GM18498 (cell line): ENCODE measurements around the gene GEMIN5.
A peak's percentile ranks its signal among the peaks of the same experiment; 100 is the strongest.
"Not testable (repeated sequence)": the region's sequence is repeated elsewhere in the genome, so short reads cannot be mapped to it uniquely, and the experiment has no call there.

ENCODE experiments used
- ATAC-seq: cut with Tn5 transposase; IDR thresholded peaks from one replicate; pipeline ENCODE4 v1.9.1; 2021; ENCODE audit warnings: mild to moderate bottlenecking, moderate library complexity; ENCODE audit not compliant: unreplicated experiment

The GEMIN5 gene, protein sequence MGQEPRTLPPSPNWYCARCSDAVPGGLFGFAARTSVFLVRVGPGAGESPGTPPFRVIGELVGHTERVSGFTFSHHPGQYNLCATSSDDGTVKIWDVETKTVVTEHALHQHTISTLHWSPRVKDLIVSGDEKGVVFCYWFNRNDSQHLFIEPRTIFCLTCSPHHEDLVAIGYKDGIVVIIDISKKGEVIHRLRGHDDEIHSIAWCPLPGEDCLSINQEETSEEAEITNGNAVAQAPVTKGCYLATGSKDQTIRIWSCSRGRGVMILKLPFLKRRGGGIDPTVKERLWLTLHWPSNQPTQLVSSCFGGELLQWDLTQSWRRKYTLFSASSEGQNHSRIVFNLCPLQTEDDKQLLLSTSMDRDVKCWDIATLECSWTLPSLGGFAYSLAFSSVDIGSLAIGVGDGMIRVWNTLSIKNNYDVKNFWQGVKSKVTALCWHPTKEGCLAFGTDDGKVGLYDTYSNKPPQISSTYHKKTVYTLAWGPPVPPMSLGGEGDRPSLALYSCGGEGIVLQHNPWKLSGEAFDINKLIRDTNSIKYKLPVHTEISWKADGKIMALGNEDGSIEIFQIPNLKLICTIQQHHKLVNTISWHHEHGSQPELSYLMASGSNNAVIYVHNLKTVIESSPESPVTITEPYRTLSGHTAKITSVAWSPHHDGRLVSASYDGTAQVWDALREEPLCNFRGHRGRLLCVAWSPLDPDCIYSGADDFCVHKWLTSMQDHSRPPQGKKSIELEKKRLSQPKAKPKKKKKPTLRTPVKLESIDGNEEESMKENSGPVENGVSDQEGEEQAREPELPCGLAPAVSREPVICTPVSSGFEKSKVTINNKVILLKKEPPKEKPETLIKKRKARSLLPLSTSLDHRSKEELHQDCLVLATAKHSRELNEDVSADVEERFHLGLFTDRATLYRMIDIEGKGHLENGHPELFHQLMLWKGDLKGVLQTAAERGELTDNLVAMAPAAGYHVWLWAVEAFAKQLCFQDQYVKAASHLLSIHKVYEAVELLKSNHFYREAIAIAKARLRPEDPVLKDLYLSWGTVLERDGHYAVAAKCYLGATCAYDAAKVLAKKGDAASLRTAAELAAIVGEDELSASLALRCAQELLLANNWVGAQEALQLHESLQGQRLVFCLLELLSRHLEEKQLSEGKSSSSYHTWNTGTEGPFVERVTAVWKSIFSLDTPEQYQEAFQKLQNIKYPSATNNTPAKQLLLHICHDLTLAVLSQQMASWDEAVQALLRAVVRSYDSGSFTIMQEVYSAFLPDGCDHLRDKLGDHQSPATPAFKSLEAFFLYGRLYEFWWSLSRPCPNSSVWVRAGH (N-terminal part only)

DNA sequence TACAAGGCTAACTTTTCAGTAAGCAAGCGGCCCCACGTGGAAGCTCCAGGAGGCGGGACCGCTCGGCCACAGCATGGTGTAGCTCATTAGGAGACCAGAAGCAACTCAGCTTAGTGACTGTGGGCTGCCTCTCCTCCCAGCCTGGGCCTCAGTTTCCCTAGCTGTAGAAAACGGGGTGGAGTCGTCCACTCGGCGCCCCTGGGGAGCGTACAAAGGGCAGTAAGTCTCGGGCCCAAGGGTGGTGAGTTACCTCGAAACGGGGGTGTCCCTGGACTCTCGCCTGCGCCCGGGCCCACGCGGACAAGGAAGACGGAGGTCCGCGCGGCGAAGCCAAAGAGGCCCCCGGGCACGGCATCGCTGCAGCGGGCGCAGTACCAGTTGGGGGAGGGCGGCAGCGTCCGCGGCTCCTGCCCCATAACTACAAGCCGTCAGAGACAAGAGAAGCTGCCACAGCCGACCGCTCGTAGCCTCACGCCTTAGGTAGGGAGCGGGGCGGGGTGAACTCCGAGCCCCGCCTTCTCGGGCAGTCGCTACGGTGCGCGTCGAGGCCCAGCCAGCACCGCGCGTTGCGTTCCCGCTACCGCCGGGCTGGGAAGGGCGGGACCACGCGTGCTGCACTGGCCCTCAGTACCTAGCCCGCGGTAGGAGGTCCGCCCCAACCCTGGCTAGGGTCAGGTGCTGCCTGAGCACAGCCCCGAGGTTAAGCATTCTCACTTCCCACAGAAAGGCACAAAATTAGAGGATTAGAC, at the start of gene GEMIN5:
TSS of gene GEMIN5 (minus strand) at position 494 of the 749 bp plus-strand sequence. CDS start at position 416, 78 bp downstream.
- peak; percentile 89 for ATAC-seq

DNA sequence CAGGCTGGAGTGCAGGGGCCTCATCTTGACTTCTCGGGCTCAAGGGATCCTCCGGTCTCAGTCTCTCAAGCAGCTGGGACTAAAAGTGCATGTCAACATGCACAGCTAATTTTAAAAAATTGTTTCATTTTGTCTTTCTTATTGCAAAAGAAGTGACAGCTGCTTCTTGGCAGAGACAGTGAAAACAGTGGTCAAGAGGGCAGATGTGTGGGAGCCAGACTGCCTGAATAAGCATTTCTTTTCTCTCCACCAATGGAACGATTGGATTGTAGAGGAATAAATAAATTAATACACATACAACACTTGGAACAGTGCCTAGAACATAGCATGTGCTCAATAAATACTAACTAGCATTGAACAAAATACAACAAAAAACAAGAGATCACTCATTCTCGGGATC, 48.1 kb upstream of the GEMIN5 start:
- ATAC-seq, result no peak

DNA sequence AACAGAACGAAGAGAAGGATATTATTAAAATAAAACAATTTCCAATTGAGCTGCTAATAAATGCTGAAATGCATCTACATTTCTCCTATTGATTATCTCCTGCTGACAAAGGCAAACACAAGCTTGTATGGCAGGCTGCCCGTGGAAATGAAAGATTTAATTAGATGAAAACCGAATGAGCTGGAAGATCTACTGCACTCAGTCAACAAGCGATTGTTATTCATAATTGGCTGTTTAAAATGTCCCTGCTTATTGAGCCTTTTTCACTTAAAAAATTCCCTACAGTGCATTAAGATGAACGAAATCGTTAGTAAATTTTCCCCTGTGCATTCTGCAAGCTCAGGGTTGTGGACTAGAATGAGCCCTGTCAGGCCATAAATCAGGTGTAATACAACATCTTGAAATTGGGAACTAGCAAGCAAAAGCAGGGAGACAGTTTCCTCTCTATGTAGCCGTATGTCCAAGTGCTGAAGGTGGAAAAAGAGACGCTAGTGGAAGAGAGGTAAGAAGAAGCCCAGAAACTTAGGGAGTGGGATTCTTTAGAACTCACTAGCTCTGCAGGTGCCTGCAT, 47.0 kb upstream of the GEMIN5 start:
- ATAC-seq, result no peak

DNA sequence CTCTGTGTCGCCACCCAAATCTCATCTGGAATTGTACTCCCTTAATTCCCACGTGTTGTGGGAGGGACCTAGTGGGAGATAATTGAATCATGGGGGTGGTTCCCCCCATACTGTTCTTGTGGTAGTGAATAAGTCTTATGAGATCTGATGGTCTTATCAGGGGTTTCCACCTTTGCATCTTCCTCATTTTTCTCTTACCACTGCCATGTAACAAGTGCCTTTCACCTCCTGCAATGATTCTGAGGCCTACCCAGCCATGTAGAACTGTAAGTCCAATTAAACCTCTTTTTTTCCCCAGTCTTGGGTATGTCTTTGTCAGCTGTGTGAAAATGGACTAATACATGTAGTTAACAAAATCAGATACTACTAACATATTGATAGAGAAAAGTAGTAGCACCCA, 40.3 kb upstream of the GEMIN5 start:
- ATAC-seq, result not testable (repeated sequence)

DNA sequence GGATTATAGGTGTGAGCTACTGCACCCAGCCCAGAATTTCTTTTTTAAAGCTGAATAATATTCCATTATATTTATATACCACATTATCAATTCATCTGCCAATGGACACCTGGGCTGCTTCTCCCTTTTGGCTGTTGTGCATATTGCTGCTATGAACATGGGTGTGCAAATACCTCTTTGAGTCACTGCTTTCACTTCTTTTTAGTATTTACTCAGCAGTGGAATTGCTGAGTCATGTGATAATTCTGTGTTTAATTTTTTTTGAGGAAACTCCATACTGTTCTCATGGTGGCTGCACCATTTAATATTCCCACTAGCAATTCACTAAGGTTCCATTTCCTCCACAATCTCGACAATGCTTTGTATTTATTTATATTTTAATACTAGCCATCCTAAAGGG, 39.4 kb upstream of the GEMIN5 start:
- ATAC-seq, result no peak

DNA sequence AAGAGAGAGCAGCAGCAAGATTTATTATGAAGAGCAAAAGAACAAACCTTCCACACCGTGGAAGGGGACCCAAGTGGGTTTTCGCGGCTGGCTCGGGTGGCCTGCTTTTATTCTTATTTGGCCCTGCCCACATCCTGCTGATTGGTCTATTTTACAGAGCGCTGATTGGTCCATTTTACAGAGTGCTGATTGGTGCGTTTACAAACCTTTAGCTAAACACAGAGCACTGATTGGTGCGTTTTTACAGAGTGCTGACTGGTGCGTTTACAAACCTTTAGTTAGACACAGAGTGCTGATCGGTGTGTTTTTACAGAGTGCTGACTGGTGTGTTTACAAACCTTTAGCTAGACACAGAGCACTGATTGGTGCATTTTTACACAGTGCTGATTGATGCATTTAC, 38.1 kb upstream of the GEMIN5 start:
- not testable (repeated sequence) for ATAC-seq

DNA sequence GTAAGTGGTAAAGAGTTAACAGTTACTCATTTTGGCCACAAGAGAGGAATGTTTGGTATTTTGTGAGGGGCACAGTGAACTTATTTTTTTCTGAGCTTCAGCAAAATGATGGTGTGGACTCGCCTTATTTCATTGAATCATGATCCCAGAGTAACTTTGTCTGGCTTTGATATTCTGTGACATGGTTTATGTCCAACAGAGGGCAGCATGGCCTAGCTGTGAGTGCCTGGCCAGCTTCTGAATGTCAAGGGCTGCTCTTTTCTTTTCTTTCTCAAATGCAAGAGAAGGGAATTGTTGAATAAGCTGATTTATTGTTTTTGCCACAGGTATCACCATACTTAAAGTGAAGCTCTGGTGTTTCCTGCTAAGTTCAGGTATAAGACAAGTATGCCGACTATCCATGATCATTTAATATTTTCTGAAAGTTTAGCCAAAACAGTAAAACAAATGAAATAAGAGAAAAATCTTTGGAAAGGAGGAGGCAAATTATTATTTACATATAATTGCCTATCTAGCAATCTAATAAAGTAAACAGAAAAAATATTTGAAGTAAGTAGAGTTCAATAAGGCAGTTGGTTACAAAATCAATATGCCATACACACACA, 34.6 kb upstream of the GEMIN5 start:
- no peak for ATAC-seq

DNA sequence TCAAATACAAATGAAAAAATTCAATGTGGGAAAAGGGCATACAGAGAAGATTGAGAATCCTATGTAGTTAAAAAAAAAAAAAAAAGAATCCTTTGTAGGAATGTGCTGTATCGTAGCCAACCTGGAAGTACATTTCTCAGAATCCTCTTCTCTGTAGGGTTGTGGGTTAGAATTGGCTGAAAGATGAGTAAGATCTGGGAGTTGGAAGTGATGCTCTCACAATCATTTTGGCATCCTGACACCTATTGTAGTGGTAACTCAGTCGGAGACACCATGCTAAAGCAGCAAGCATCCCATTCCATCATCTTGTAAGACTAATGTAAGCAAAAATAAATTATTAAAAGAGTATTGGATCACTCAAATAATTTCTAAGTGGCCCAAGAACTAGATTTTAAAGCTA, 33.5 kb upstream of the GEMIN5 start:
- no peak for ATAC-seq

DNA sequence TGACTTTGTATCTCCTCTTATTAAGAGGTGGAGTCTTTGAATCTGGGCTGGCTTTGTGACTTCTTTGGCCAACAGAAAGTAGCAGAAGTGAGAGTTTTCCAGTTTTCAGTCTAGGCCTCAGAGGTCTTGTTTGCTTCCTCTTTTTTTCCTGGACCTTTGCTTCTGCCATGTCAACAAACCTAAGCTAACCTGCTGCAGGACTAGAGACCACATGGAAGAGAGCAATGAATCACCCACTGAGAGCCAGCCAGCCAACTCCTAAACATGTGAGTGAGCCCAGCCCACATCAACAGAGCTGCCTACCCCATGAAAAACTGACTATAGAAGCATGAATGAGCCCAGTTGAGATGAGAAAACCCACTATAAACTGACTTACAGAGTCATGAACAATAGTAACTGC, 32.7 kb upstream of the GEMIN5 start:
- ATAC-seq, result no peak

DNA sequence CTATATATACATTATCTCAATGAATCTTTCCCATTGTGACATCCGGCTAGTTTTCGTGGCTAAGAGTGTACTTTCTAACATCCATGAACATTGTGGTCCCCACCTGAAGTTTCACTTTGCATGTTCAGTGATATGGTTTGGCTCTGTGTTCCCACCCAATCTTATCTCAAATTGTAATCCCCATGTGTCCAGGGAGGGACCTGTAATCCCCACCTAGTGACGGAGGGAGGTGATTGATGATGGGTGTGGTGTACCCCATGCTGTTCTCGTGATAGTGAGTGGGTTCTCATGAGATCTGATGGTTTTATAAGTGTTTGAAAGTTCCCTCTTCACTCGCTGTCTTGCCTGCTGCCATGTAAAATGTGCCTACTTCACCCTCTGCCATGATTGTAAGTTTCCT, 30.9 kb upstream of the GEMIN5 start:
- ATAC-seq, result no peak

DNA sequence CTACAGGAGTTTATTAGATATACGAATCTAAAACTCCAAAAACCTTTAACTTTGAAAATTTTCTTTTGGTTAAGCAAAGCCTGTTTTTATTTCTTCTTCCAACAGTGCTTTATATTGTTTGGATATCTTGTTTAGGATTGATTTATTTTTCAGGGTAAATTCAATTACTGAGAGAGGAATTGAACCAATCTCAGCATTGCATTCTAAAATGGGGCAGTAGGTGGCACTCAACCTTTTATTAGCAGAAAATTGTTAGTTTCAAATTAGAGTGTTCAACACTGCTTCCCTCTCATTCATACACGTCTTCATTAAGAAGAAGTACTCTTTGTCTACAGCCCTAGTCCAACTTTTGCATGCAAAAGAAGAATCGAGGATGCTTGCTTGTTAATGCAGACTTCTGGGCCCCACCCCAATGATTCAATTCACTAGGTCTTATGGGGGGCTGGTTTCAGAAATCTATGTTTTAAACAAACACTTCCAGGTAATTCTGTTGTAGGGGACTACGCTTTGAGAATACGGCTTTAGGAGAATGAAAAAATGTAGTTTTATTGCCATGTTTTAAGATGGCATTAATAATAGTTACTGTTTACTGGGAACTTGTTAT, 29.5 kb upstream of the GEMIN5 start:
- no peak for ATAC-seq

DNA sequence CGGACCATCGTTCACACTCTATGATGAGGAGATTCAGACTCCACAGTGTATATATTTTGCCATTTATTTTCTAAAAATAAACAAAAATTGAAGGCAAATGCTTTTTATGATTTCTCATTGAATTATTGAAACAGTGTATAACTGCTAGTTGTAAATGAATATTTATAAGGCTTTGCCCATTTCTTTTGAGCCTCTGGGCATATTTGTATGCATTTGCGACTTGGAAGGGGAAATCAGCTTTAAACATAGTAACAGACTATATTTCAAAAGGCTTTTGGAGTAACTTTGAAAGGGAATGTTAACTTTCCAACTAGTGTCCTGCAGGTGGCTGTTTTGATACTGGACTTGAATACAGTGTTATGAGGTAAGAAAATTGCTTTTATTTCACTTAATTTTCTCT, 28.9 kb upstream of the GEMIN5 start:
- no peak for ATAC-seq

DNA sequence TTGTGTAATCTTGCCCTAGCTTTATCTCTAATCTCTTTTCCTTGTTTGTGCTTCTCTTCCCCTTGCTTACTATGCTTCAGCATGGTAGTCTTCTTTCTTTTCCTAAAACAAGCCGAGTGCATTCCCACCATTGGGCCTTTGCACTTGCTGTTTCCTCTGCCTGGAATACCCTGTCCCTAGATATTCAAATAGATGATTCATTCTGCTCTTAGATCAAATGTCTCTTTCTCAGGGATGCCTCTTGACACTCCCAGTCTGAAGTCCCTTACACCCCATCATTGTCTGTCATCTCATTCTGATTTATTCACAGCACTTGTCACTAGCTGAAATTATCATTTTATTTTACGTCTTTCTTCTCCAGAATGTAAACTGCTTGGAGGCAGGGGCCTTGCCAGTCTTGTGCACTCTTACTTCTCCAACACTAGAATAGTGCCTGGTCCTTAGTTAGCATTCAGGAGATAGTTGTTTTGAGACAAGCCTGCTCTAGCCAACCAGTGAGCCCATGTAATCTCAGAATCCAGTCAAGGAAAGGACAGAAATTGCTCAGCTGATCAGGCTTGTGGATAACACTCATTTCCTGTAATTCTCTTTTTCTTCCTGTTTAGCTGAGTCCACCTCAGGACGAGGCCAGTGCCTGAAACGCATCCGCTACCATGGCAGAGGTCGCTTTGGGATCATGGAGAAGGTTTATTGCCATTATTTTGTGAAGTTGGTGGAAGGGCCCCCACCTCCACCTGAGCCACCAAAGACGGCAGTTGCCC, 28.2 kb upstream of the GEMIN5 start:
- ATAC-seq, result no peak

DNA sequence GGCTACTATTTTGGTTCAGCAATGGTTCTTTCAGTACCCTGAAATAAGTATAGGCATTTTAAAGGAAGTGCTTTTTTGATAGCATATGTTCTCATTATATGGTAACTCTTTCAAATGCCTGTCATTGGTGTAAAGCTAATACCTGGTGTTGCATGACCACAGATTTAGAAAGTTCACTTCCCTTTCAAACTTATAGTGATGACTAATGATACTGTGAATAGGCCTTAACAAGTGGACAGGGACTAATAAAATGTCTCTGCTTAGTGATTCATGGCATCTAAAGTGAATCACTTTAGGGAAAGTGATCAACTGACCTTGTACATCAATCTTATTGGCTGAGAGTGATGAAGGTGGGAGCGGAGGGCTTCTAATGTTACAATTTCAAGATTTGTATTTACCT, 24.5 kb upstream of the GEMIN5 start:
- peak; percentile 96 for ATAC-seq

DNA sequence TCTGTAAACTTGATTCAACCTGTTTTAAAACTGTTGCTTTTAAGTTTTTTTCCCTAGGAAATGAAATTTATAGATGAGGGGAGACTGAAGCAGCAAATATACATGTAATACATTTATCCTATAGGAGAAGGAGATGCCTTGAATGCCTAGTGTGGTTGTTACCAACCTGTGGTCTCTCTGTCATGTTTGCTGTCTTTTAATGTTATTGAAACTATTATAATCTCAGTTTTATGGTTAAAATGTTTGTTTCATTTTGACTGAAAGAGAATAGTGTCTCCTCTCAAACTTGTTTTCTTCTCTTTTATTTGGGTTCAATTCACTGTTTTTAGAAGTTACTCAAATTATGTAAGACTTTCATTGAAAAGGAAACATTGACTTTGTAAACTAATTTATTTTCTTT, 18.7 kb upstream of the GEMIN5 start:
- no peak for ATAC-seq

DNA sequence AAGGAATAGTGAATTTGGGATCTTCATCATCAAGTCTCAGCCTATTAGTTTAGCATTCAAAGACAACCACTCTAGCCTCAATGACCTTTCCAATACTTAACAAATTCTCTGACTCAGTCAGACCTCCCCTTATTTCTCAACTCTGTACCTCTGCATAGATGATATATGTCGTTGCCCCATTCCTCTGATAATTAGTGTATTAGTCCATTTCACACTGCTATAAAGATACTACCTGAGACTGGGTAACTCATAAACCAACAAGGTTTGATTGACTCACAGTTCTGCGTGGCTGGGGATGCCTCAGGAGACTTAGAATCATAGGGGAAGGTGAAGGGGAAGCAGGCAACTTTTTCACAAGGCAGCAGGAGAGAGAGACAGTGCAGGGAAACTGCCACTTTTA, 11.8 kb upstream of the GEMIN5 start:
- ATAC-seq, result no peak

DNA sequence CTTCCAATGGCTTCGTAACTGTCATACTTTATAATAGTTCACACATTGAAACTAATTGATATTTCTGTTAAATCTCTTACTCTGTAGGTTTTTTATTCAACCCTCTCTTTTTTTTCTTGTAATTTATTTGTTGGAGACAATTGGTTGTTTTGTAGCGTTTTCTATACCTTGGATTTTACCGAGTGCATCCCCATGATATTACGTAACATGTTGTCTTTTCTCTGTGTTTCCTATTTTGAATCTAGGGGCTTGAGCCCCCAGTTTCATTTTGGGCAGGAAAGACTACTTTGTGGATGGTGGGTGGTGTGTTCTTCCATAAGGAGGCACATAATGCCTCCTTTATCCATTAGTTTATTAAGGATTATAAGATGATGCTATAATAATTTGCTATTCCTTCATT, 10.3 kb upstream of the GEMIN5 start:
- no peak for ATAC-seq

DNA sequence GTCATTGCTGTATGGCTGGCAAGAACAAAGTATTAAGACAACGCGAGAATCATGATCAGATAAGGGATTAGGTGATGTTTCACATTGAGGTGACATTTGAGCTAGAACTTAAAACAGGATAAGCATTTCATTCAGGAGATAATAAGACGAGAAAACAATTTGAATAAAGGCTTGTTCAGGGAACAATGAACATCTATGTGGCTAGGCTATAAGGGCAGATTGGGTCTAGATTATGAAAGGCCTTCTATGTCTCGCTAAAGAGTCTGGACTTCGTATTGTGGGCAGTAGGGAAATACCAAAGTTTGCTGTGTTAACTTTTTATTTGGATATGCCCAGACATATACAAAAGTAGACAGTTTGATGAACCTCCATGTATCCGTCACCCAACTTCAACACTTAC, 9.8 kb upstream of the GEMIN5 start:
- no peak for ATAC-seq
